GM18907 (cell line): ENCODE results near the gene NPLOC4.

ENCODE experiments used
- ATAC-seq: cut with Tn5 transposase; IDR thresholded peaks from one replicate; pipeline ENCODE4 v1.9.1; 2021; ENCODE audit warnings: mild to moderate bottlenecking, moderate library complexity; ENCODE audit not compliant: unreplicated experiment

Gene NPLOC4

DNA sequence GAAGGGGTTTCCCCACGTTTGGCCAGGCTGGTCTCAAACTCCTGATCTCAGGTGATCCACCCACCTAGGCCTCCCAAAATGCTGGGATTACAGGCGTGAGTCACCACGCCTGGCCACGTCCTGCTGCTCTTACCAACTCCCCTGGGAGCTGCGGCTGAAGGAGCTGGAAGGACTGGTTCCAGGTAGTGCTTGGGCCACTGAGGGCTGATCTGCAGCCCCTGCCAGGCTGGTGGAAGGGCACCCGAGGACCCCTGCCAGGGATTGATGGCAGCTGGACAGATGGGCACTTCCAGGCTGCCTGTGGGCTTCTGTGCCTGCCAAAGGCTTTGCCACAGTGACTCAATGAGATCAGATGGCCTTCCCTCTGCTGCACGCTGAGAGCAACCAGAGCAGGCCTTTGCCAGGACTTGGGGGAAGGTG, 27.1 kb upstream of the NPLOC4 start:
- ATAC-seq: no peak

GRCh38 chr17:81662002-81662401, 25.1 kb upstream of the NPLOC4 start:
- ATAC-seq: no peak

DNA sequence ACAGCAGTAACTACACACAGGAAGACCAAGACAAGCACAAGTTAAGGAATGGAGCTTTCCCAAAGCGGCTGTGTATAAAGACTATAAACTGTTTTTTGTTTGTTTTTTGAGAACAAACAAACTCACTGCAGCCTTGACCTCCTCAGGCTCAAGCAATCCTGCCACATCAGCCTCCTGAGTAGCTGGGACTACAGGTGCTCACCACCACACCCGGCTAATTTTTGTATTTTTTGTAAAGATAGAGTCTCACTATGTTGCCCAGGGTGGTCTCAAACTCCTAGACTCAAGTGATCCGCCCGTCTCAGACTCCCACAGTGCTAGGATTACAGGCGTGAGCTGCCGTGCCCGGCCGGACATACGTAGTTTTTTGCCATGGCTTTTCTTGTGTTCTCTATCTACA, 23.5 kb upstream of the NPLOC4 start:
- ATAC-seq: no peak

DNA sequence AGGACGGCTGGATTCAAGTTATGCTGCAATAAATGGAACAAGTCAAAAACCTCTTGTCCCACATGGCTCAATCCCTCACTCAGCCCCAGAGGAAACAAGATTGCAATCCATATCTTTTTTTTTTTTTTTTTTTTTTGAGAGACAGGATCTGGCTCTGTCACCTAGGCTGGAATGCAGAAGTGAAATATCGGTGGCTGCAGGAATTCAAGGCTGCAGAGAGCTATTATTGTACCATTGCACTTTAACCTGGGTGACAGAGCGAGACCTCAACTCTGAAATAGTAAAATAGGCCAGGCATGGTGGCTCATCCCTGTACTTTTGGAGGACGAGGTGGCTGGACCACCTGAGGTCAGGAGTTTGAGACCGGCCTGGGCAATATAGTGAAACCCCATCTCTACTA, 22.1 kb upstream of the NPLOC4 start:
- no peak for ATAC-seq

- ATAC-seq: no peak
Observed at GRCh38 chr17:81656835-81657234, 19.9 kb upstream of the NPLOC4 start.

DNA sequence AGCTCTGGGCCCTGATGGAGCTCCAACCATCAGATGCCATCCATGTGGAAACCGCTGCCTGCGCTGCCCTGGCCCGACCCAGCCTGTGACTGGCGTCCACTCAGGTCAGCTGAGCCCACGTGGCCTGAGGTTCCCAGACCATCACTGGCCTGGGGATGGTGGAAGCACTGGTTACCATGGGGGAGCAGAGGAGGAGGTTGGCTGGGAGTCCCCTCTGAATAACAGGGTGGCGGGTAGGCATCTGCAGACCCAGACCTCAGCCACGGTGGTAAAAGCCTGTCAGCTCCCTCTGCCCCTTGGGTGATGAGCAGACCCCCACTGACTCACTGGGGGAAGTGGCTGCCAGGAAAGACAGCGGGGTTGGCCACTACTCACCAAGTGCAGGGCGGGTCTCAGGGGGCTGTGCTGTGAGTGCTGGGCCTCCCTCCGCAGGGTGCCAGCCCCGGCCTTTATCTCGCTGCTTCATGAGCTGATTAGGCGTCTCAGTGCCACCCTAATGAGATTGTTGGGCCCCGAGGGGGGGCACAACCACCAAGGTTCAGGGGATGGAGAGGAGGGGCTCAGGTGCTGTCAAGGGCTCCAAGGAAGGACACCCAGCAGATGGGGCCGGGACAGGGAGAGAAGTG, 19.3 kb upstream of the NPLOC4 start, which contains the start of gene PDE6G:
PDE6G (minus strand) TSS at position 425 of the 626 bp plus-strand sequence. CDS start 3,237 bp downstream, outside the sequence.
- ATAC-seq: no peak

DNA sequence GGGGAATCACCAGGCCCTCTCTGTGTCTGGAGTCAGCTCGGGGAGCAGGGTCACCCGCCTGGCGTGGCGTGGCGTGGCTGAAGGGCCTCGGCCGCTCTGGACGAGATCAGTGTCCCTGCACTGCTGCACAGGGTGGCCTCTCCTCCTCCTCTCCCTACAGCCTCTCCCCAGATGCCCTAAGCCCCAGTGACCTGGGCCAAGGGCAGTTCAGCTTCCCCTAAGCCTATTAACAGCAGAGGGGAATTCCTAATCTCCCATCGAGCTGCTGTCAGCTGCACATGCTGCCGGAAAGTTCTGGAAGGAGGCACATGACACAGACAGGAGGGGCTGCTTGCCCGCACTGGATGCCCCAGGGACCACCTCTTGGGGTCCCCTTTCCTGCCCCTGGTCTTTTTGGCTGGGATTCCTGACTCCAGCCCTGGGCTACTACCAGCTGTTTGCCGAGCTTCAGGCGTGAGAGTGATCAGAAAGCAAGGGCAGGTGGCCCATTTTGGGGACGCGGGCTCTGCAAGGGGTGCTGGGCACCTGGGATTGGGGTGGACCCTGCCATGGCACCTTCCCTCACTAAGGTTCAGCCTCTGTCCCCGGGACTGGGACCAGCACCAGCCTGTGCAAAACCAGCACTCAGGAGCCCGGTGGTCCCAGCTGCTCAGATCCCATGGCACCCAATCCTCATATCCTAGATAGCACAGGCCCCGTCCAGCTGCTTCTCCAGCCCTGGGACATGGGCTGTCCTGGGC, 18.6 kb upstream of the NPLOC4 start:
- ATAC-seq: no peak

DNA sequence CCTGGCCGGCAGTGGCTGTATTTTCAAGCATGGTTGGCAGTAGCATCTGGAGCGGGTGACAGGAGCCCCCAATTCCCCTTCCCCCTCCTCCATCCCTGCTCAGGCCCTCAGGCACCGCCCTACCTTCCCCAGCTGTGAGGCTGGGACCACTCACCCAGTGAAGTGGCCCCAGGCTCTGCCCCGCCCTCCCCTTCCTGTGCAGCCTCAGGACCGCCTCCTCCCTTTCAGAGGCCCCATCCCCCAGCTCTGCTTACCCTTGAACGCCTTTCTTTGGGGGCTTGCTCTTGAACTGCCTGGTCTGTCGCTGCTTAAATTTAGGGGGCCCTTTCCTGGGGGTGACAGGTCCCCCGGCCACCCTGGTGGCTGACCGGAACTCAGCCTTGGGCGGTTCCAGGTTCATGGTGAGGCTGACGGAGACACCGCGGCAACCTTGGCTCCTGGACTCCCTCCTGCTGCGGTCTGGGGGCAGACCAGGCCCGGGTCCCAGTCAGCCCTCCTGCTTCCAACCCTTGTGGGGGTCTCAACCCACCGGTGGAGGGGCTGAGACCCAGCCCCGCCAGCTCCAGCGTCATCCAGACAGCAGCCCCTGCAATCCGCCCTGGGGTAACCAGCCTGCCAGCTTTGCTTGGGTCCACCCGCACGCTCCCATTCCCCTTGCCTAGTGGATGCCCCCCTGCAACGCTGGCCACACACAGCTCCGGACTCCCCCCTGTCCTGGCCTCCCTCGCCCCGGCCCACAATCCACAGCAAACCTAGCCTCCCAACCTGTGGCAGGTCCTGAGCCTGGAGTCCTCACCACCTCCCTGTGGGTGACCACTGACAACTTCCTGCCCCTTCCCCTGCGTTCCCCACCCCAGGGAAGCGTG, 16.2 kb upstream of the NPLOC4 start:
- no peak for ATAC-seq

- ATAC-seq: no peak
Observed at GRCh38 chr17:81651692-81652091, 14.8 kb upstream of the NPLOC4 start.

GRCh38 chr17:81650951-81651350, 14.0 kb upstream of the NPLOC4 start:
- ATAC-seq: no peak

DNA sequence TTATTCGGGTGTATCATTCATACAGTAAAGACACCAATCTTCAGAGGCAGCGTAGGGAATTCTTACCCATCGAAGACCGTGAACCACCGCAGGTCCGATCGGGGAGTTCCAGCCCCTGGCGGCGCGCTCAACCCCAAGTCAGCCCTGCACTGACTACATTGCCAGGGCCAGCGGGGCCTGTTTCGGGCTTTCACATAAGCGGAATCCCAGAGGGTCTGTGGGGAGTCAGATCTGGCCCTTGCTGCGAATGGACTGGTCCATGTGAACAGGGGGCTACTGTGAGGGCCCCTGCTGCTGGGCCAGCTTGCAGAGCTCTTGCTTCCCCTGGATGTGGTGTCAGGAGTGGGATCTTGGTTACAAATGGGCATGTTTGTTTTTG, 11.8 kb upstream of the NPLOC4 start:
- no peak for ATAC-seq

DNA sequence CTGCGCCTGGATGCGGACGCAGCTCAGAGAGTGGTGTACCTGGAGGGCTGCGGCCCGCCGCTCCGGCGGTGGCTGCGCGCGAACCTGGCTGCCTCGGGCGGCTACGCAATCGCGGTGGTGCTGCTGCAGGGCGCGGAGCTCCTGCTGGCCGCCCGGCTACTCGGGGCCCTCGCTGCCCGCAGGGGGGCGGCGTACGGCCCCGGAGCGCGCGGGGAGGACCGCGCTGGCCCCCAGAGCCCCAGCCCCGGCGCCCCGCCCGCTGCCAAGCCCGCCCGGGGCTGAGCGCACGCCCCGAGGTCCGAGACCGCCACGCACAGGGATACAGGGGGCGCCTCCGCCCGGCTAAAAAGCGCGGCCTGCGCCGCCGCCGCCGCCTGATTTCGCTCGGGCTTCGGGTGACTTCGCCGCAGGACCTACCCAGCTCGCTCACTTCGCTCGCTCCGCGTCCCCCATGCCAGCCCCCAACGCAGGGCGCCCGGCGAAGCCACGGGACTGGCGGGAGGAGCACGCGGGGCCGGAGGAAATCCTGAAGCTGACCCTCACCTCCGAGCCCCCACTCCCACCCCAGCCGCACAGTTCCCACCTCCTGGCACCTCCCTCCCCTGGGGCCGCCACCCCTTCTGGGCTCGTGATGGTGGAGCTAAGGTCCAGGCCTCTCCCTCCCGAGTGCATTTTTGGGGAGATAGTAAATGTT, 11.2 kb upstream of the NPLOC4 start:
- ATAC-seq: no peak

GRCh38 chr17:81647640-81648012, 10.7 kb upstream of the NPLOC4 start:
- no peak for ATAC-seq

- no peak for ATAC-seq
Observed at GRCh38 chr17:81646869-81647600, 10.1 kb upstream of the NPLOC4 start.

GRCh38 chr17:81644976-81645952, 8.4 kb upstream of the NPLOC4 start:
- no peak for ATAC-seq

DNA sequence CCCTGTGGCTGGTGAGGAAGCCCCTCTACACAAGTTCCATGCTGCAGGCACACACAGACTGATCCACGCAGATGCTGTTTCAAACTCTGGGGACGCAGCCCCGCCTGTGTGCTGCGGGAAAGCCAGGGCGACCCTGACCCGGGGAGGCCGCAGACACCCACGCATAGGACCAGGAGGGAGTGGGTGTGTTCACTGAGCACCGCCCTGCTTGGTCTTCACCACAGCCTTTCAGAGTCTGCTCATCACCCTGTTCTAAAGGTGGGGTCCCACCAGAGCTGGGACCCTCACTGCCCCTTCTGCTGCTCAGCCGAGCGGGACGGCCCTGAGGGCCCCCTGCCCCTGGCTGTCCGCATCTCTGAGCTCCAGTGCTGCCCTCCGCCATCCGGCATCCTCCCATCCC, 7.6 kb upstream of the NPLOC4 start:
- ATAC-seq: no peak

DNA sequence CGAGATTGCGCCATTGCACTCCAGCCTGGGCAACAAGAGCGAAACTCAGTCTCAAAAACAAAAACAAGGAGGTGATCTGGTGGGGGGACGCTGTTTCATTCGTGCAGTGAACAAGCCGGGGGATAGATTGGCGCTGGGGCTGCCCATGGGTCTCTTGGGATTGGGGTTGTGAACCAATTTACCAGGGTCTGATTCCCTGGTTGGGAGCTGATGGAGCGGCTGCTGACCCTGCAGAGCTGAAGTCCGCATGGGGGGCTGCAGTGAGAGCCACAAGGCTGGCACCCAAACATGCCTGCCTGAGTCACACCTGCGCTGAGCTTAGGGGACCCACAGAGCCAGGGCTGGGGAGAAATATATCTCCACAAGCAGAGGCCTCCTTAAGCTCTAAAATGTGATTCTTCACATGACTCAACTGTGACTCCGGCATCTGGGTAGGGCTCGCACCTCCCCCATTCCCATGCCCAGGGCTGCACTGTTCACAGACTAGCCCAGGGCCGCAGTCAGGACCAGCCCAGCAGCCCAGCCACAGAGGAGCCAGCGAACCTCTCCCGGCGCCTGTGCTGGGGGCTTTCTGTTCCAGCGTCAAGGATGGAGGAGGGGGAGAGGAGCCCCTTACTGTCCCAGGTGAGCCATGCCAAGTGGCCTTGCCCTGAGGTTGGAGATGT, 5.0 kb upstream of the NPLOC4 start:
- no peak for ATAC-seq

GRCh38 chr17:81640011-81640410, 3.1 kb upstream of the NPLOC4 start:
- no peak for ATAC-seq

DNA sequence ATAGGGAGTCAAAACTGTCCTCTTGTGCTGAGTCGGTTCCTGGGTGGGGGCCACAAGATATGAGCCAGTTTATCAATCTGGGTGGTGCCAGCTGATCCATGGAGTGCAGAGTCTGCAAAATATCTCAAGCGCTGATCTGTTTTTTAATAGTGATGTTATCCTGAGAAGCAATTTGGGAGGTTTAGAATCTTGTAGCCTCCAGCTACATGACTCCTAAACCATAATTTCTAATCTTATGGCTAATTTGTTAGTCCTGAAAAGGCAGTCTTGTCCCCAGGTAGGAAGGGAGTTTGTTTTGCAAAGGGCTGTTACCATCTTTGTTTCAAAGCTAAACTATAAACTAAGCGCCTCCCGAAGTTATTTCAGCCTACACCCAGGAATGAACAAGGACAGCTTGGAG, 1.8 kb upstream of the NPLOC4 start:
- no peak for ATAC-seq
